ENCODE results near the gene TUBGCP2.
"Not testable (repeated sequence)": the region's sequence is repeated elsewhere in the genome, so short reads cannot be mapped to it uniquely, and the experiment has no call there.

The TUBGCP2 gene

DNA sequence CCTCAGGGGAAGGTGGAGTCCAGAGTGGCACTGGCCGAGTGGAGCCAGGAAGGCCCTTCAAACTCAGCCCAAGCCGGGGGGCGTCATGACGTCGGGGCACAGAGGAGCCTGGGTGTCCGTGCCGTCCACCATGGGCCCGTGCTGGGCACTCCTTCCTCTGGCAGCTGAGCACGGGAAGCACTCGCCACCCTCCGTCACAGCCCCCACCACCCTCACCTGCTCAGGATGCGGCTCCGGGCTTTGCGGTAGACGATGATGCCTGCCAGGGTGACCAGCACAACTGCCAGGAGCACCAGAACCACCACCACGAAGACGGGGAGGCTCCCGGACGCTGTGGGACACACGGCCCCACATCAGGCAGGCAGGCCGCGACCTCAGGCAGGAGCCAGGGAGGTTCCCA is 40.1 kb downstream of the TUBGCP2 start:
- TF ChIP-seq CTCF (IDR thresholded peaks at IDR 0.05; ENCODE audit: low read length, missing control alignments): no peak
- no peak overlapping the region for H3K4me3 ChIP-seq (replicated peaks; ENCODE audit: low read depth, low read length)

DNA sequence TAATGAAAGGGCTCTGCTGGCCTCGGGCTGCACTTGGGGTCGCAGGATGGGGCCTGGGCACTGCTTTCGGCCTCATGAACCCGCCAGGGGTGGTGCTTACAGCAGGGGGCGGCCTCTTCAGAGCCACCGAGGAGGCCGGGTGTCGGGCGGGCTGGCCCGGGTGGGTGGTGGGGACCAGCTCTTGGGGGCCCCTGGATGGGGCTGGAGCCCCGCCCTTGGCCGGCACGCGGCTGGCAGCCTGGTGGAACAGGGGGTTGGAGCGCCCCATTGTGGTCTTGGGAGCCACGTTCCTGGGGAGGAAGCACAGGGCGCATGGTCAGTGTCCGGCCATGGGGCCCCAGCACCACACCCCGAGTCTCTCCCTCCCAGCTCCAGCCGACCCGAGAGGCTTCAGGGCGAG is 40.8 kb downstream of the TUBGCP2 start:
- DNase-seq (ENCODE audit: low read depth): no peak
- no peak for TF ChIP-seq CTCF (IDR thresholded peaks at IDR 0.05; ENCODE audit: low read length, missing control alignments)
- no peak overlapping the region for H3K4me3 ChIP-seq (replicated peaks; ENCODE audit: low read depth, low read length)

More for the DNA sequence above, 40.1 kb downstream of the TUBGCP2 start:
- no peak for DNase-seq (ENCODE audit: low read depth)

GRCh38 chr10:133267293-133267692 is 41.4 kb downstream of the TUBGCP2 start:
- no peak for TF ChIP-seq CTCF (IDR thresholded peaks at IDR 0.05; ENCODE audit: low read length, missing control alignments)
- no peak for DNase-seq (ENCODE audit: low read depth)
- no peak overlapping the region for H3K4me3 ChIP-seq (replicated peaks; ENCODE audit: low read depth, low read length)

GRCh38 chr10:133266056-133266795 is 42.4 kb downstream of the TUBGCP2 start:
- no peak for TF ChIP-seq CTCF (IDR thresholded peaks at IDR 0.05; ENCODE audit: low read length, missing control alignments)
- no peak for DNase-seq (ENCODE audit: low read depth)
- H3K4me3 ChIP-seq (replicated peaks; ENCODE audit: low read depth, low read length): no peak overlapping the region

GRCh38 chr10:133265052-133265451 is 43.6 kb downstream of the TUBGCP2 start:
- not testable (repeated sequence) for H3K4me3 ChIP-seq (replicated peaks; ENCODE audit: low read depth, low read length); DNase-seq (ENCODE audit: low read depth)

GRCh38 chr10:133264461-133264860 is 44.2 kb downstream of the TUBGCP2 start:
- TF ChIP-seq CTCF (IDR thresholded peaks at IDR 0.05; ENCODE audit: low read length, missing control alignments): no peak
- no peak overlapping the region for H3K4me3 ChIP-seq (replicated peaks; ENCODE audit: low read depth, low read length)
- no peak for DNase-seq (ENCODE audit: low read depth)

GRCh38 chr10:133263674-133264073 is 45.0 kb downstream of the TUBGCP2 start:
- TF ChIP-seq CTCF (IDR thresholded peaks at IDR 0.05; ENCODE audit: low read length, missing control alignments): no peak
- no peak overlapping the region for H3K4me3 ChIP-seq (replicated peaks; ENCODE audit: low read depth, low read length)
- DNase-seq (ENCODE audit: low read depth): no peak
